Smooth muscle cell (in vitro differentiated cells): Measurements from ENCODE around the gene PGAM5. TPM values are rescaled to one million over a fixed set of nuclear protein-coding genes. Genes with fewer than 3 reads are reported as not detected.
"Not testable (repeated sequence)": the region's sequence is repeated elsewhere in the genome, so short reads cannot be mapped to it uniquely, and the experiment has no call there.

Experiments used
- DNase-seq: peaks from one replicate; lab custom pipeline; 2025; ENCODE audit not compliant: unreplicated experiment; lab: John Stamatoyannopoulos, UW
- H2AFZ ChIP-seq: fragments of 200-600 bp; sonication (generic); 2 replicates; pipeline ENCODE4 v1.6.0; 2016; ENCODE audit warnings: antibody characterized with exemption, low read depth, mild to moderate bottlenecking
- H3F3A ChIP-seq: fragments of 200-600 bp; sonication (generic); 2 replicates; pipeline ENCODE4 v1.6.0; 2017; ENCODE audit warnings: antibody characterized with exemption, low read depth
- H3K27ac ChIP-seq: fragments of 200-600 bp; sonication (generic); 2 replicates; pipeline ENCODE4 v1.5.1; 2016; ENCODE audit warnings: low read depth, mild to moderate bottlenecking
- H3K27me3 ChIP-seq: fragments of 200-600 bp; sonication (generic); 2 replicates; pipeline ENCODE4 v1.6.1; 2016; ENCODE audit warnings: low read depth, mild to moderate bottlenecking
- H3K36me3 ChIP-seq: fragments of 200-600 bp; sonication (generic); 2 replicates; pipeline ENCODE4 v1.5.1; 2016; ENCODE audit warnings: low read depth
- H3K4me1 ChIP-seq: fragments of 200-600 bp; sonication (generic); 2 replicates; pipeline ENCODE4 v1.5.1; 2016; ENCODE audit warnings: low read depth
- H3K4me2 ChIP-seq: fragments of 200-600 bp; sonication (generic); 2 replicates; pipeline ENCODE4 v1.6.0; 2016; ENCODE audit warnings: mild to moderate bottlenecking
- H3K4me3 ChIP-seq: fragments of 200-600 bp; sonication (generic); 2 replicates; pipeline ENCODE4 v1.5.1; 2016; ENCODE audit warnings: mild to moderate bottlenecking
- H3K79me2 ChIP-seq: fragments of 200-600 bp; sonication (generic); 2 replicates; pipeline ENCODE4 v1.6.0; 2016; ENCODE audit warnings: low read depth, mild to moderate bottlenecking
- H3K9ac ChIP-seq: fragments of 200-600 bp; sonication (generic); 2 replicates; pipeline ENCODE4 v1.6.0; 2016; ENCODE audit warnings: low read depth
- H3K9me3 ChIP-seq: fragments of 200-600 bp; sonication (generic); replicated peaks from 2 replicates; pipeline ENCODE4 v1.5.1; 2016; ENCODE audit warnings: low read depth
- H4K20me1 ChIP-seq: fragments of 200-600 bp; sonication (generic); 2 replicates; pipeline ENCODE4 v1.6.0; 2016; ENCODE audit warnings: low read depth
- WGBS: methylation state at CpG from one replicate; pipeline ENCODE4 v1.1.7; 2016; ENCODE audit warnings: low lambda C conversion rate; 5-methylcytosine and 5-hydroxymethylcytosine counted together
- polyA plus RNA-seq: library from polyadenylated mRNA; unstranded; fragments of >200 nt; fragmentation: Nextera tagmentation; extraction: Ambion mirVana; gene quantifications from 2 replicates; pipeline ENCODE4 v1.2.1, GENCODE V29; 2016
- total RNA-seq: library from RNA; depleted of rRNA; stranded (reverse); fragments of >200 nt; gene quantifications from 2 replicates; pipeline ENCODE4 v1.2.3, GENCODE V29; 2014
- TF ChIP-seq, protein P1 (sequence below): fragments of 200-600 bp; sonication (generic); IDR thresholded peaks from 2 replicates; pipeline ENCODE4 v1.5.1; 2017; ENCODE audit warnings: borderline replicate concordance, mild to moderate bottlenecking, antibody characterized with exemption; ENCODE audit not compliant: insufficient read depth, poor library complexity, severe bottlenecking

PGAM5 gene
- total and polyA plus RNA-seq, 2 experiments from 2014 or later, result 13.5 to 16.8 TPM

DNA sequence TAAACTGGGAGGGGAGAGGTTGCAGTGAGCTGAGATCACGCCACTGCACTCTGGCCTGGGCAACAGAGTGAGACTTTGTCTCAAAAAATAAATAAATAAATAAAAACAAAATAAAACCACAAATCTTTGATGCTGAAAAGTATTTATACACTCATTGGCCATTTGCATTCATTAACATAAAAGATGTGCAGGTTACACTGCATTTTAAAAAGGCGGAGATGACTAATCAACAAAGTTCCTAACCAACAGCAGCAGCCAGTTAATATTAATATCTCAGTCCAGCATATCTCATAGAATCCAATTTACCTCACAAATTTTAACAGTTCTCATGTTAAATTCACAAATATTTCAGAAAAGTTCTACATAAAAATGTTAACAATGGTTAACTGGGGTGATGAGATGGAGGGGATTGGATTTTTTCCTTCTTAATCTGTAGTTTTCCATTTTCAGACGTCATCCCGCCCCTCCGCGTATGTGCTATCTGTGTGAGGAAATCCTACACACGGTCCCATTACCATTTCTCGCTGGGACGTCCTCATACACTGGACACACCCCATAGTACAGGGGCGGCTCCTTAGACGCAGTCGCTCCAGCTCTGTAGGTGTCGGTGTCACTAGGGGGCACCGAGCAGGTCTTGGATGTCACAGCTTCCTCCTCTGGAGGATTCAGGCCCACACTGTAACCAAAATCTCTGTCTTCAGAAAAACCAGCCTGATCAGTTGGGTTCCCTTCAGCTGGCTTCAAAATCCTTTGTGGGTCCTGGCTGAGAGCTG is 43.7 kb downstream of the PGAM5 start:
- H3F3A ChIP-seq, result peaks cover 7% of the 10 kb centered on the region
- 92% methylated on average over 14 of the region's 14 CpGs for WGBS
- H3K9me3 ChIP-seq, result no peaks in the 10 kb centered on the region
- H2AFZ ChIP-seq, result no peak overlapping the region
- no peaks in the 10 kb centered on the region for H3K27me3 ChIP-seq
- no peak overlapping the region for H3K4me2 ChIP-seq
- no peak for DNase-seq
- no peaks in the 10 kb centered on the region for H3K4me1 ChIP-seq
- H3K9ac ChIP-seq, result no peak overlapping the region
- H3K79me2 ChIP-seq, result peaks cover 95% of the 10 kb centered on the region
- H3K27ac ChIP-seq, result no peak overlapping the region
- peaks cover 98% of the 10 kb centered on the region for H4K20me1 ChIP-seq
- TF ChIP-seq, protein P1, sequence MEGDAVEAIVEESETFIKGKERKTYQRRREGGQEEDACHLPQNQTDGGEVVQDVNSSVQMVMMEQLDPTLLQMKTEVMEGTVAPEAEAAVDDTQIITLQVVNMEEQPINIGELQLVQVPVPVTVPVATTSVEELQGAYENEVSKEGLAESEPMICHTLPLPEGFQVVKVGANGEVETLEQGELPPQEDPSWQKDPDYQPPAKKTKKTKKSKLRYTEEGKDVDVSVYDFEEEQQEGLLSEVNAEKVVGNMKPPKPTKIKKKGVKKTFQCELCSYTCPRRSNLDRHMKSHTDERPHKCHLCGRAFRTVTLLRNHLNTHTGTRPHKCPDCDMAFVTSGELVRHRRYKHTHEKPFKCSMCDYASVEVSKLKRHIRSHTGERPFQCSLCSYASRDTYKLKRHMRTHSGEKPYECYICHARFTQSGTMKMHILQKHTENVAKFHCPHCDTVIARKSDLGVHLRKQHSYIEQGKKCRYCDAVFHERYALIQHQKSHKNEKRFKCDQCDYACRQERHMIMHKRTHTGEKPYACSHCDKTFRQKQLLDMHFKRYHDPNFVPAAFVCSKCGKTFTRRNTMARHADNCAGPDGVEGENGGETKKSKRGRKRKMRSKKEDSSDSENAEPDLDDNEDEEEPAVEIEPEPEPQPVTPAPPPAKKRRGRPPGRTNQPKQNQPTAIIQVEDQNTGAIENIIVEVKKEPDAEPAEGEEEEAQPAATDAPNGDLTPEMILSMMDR, result no peak
- no peak overlapping the region for H3K4me3 ChIP-seq
- H3K36me3 ChIP-seq, result peaks cover 5% of the 10 kb centered on the region

GRCh38 chr12:132758825-132759224 is 48.2 kb downstream of the PGAM5 start:
- not testable (repeated sequence) for H3K4me1 ChIP-seq, H3K27me3 ChIP-seq, H2AFZ ChIP-seq, H3K9me3 ChIP-seq, H3K36me3 ChIP-seq, DNase-seq, H3K4me2 ChIP-seq, H3K4me3 ChIP-seq, H3K9ac ChIP-seq
- H4K20me1 ChIP-seq, result peaks cover 67% of the 10 kb centered on the region
- 93% methylated on average over 28 of the region's 28 CpGs for WGBS
- peak overlapping the region; percentile 98 for H3K27ac ChIP-seq
- H3K79me2 ChIP-seq, result peaks cover 82% of the 10 kb centered on the region
- H3F3A ChIP-seq, result peaks cover 25% of the 10 kb centered on the region

DNA sequence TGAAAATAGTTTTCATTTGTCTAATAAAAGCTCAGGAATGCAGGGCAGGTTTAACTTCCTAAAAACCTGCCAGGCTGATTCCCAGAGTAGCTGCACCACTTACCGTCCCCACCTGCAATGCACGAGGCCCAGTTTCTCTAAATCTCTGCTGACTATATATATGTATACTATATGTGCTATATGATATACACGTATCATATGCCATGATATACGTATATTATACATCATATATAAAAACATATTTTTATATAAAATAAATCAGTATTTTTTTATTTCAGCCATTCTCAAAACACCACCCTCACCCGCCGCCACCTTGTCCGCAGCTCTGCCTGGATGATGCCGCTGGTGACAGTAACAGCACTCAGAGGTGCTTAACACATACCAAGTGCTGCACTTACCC is 48.7 kb downstream of the PGAM5 start:
- H3K27ac ChIP-seq, result peak overlapping the region; percentile 98
- no peaks in the 10 kb centered on the region for H3K9me3 ChIP-seq
- H3K4me1 ChIP-seq, result peaks cover 9% of the 10 kb centered on the region
- H3K27me3 ChIP-seq, result no peaks in the 10 kb centered on the region
- H3K79me2 ChIP-seq, result peaks cover 76% of the 10 kb centered on the region
- H3K9ac ChIP-seq, result peak overlapping the region; percentile 92
- DNase-seq, result no peak
- H4K20me1 ChIP-seq, result peaks cover 62% of the 10 kb centered on the region
- H3K4me3 ChIP-seq, result peak overlapping the region; percentile 99
- TF ChIP-seq, protein P1, result no peak
- H3K4me2 ChIP-seq, result peak overlapping the region; percentile 88
- H2AFZ ChIP-seq, result no peak overlapping the region
- peaks cover 2% of the 10 kb centered on the region for H3K36me3 ChIP-seq
- 87% methylated on average over 8 of the region's 8 CpGs for WGBS
- H3F3A ChIP-seq, result peaks cover 25% of the 10 kb centered on the region

- DNase-seq, result no peak
- Histone ChIP-seq H3K27ac (peak within 1 kb of the TSS; percentile 98), H3K9me3 (no peaks in the 10 kb centered on the region), H3K4me3 (peak within 1 kb of the TSS; percentile 99), H3K4me2 (peak within 1 kb of the TSS; percentile 92), H3K9ac (peak within 1 kb of the TSS; percentile 98), H3K27me3 (no peaks in the 10 kb centered on the region), H3K4me1 (peaks cover 9% of the 10 kb centered on the region), H4K20me1 (peaks cover 43% of the 10 kb centered on the region), H3F3A (peaks cover 18% of the 10 kb centered on the region), H3K36me3 (no peaks in the 10 kb centered on the region), H2AFZ (peak within 1 kb of the TSS; percentile 81), H3K79me2 (peaks cover 57% of the 10 kb centered on the region)
- TF ChIP-seq, protein P1, result no peak
- under 1% methylated on average over 23 of the region's 97 CpGs for WGBS
Measured at GRCh38 chr12:132761032-132761920, 50.6 kb downstream of the PGAM5 start, which contains the start of gene ANKLE2. Gene ANKLE2 (minus strand): TSS chr12:132761832. CDS start chr12:132761798, 34 bp downstream.
